Measurements from ENCODE around the gene ETFRF1.
A peak's percentile ranks its signal among the peaks of the same experiment; 100 is the strongest.

The ETFRF1 gene

DNA sequence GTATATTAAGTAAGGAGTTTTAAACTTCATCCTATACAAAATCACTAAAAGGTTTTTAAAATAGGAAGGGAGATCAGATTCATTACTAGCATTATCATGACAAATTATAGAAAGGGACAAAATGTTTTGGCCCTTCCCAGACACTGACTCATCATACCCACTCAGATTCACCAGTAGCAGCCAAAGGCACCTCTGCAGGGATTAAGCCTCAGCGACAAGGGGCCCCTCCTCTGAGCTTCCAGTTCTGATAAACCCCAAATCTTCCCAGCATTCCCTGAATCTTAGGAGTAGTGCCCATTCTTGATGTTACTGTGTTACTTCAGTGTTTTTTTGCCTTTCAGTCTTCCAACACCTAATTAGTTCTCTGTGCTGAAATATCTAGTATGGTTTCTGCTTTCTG is 41.2 kb downstream of the ETFRF1 start:
- no peak for ATAC-seq

DNA sequence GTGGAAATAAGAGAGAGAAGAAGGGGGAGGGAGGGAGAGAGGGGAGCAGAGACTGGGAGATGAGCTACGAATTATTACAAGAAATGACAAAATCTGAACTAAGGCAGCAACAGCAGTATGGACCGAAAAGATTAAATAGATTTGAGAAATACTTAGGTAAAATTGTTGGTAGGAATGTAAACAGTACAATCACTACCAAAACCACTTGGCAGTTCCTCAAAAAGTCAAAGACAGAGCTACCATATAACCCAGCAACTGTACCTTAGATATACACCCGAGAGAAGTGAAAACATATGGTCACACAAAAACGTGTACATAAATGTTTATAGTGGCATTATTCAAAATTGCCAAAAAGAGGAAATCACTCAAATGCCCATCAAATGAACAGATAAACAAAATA is 41.6 kb downstream of the ETFRF1 start:
- no peak for ATAC-seq

DNA sequence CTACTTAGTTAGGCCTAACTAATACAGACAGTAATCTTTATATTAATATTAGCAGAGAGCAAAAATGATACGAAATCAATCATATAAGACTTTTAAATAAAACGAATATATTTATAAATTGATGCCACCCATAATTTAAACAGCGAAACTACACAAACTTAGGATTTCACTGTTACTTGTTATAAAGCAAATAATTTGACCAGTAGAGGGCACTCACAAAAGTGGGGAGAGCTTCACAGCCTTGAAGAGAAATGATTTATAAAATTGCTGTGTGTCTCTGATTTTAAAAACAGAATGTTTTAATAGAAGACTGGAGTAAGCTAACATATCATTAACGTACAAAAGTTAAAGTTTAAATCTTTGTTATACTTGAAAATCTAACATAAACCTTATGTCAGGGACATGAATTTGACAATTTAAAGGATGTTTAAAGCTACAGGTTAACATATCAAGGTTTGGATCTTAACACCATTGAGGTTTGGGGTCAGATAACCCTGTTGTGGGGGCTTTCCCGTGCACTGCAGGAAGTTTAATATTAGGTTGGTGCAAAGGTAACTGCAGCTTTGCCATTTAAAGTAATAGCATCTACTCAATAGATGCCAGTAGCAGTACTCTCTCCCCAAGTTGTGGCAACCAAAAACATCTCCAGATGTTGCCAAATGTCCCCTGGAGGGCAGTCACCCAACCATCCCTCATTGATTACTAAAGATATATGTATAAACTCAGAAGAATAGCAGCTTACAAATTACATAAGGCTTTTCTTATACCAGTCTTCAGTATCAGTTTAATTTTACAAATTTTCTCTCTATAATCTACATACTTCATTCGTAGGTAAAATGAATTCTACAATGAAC is 46.4 kb downstream of the ETFRF1 start:
- peak in 1 of 2 donors; percentile 36 for ATAC-seq

DNA sequence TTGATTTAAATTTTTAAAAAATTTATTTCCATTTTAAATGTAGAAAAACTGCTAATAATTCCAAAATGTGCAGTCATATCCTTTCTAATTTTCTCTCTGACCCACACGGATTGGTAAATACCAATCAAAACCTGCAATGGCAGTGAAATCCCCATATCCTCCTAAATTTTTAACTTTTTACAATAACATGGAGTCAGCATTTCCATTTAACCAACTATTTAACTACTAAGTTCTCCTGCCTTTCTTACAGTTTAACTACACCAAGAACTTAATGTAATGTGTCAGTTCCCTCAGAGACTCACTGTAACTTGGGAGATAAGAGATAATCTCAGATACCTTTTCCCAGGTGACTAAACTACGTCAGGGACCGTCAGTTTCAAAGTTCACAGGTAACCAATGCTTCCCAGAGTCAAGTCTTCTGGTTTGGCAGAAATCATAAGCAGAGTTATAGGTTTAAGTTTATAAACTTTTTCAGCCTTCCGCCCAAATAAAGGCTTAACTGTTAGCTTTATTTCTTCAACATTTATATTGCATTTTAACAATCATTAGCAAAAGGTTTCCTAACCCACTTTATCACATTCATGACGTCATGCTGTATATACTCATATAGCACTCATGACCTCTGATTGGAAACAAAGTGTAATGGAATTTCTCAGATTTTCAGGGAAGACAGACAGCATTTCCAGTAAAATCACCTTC is 48.1 kb downstream of the ETFRF1 start:
- ATAC-seq, result no peak

DNA sequence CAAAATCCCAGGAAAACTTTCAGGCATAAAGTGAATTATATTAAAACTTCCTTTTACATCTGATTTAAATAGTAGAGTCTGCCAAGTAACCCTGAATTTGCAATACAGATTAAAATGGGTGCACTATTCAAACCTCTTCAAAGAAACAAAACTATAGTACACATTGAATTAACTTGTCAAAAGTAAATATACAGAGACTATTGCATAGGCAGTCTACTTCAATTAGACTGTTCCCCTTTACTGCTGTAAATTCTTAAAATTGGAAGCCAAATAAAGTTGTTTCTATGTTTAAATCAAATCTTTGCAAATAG is 48.6 kb downstream of the ETFRF1 start:
- ATAC-seq, result no peak

DNA sequence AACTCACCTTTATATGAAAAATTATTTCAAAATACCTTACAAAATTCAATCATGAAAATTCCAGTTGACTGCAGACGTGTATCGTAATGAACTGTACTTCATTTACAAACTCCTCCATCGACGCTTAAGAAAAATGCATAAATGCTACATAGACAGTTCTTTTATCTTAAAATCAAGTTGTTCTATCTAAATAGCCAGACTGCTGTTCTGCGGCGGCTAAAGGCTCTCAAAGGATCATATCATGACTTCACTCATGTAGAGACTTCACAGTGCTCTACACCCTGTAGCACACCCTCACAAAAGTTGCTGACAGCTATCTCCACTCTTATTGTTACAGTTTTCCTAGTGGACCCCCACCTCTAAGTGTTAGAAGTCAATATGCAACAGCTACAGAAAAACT is 50.5 kb downstream of the ETFRF1 start:
- ATAC-seq, result no peak

DNA sequence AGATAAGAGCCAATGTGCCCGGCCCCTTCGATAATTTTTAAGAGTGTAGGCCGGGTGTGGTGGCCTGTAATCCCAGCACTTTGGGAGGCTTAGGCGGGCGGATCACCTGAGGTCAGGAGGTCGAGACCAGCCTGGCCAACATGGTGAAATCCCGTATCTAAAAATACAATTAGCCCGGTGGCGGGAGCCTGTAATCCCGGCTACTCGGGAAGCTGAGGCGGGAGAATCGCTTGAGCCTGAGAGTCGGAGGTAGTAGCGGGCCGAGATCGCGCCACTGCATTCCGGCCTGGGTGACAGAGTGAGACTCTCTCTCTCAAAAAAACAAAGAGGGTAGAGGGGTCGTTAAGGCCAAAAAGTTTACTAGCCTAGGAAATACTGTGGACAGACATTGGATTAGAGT is 53.1 kb downstream of the ETFRF1 start:
- ATAC-seq, result no peak

DNA sequence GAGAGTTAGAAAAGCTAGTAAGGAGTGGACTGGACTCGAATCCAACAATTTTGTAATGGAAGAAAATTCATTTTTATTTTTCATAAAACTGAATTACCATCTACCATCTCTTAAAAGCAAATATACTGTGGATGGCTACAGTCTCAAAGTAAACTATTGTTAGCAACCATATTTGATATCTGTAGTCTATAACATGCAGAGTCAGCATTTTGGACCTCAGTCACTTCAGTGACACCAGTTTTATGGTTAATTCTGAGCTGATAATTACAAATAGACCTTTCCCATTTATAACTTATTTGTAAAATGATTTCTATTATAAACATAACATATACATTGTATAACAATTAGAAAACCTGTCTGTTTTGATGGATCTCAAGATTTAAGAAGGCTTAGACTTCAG is 53.7 kb downstream of the ETFRF1 start:
- ATAC-seq, result no peak

DNA sequence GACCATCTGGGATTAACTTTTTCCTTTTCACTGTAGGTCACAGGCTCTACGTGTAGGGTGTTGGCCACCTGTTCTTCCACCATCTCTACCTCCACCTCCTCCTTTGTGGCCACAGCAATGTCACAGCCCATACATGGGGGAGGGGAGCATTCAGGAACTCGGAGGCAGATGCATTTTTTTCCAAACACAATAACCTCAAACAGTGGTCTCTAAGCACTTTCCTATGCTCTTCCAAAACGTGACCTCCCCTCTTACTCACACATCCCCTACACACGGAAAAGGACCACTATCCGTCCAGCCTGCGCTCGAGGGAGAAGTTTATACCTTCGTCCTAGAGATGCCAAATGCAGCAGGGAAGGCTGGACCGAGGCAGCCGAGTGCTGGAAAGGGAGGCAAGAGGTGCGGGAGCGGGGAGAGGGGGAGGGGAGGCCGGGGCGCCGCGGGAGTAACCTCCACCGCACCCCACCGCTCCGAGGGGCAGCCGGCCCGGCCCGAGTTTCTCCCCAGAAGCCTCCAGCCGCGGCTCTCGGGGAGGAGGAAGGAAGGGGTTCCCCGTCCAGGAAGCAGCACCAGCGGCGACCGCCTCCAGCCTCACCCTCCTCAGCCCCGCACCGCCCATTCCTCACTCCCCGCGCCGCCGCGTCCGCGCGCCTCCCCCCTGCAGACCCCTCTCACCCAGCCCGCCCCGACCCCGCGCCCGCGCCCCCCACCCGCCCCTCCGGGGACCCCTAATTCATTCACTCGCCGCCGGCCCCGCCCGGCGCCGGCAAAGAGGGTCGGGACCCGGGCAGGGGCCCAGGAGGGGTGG is 55.1 kb downstream of the ETFRF1 start:
- peak; percentile 37 to 57 for ATAC-seq

DNA sequence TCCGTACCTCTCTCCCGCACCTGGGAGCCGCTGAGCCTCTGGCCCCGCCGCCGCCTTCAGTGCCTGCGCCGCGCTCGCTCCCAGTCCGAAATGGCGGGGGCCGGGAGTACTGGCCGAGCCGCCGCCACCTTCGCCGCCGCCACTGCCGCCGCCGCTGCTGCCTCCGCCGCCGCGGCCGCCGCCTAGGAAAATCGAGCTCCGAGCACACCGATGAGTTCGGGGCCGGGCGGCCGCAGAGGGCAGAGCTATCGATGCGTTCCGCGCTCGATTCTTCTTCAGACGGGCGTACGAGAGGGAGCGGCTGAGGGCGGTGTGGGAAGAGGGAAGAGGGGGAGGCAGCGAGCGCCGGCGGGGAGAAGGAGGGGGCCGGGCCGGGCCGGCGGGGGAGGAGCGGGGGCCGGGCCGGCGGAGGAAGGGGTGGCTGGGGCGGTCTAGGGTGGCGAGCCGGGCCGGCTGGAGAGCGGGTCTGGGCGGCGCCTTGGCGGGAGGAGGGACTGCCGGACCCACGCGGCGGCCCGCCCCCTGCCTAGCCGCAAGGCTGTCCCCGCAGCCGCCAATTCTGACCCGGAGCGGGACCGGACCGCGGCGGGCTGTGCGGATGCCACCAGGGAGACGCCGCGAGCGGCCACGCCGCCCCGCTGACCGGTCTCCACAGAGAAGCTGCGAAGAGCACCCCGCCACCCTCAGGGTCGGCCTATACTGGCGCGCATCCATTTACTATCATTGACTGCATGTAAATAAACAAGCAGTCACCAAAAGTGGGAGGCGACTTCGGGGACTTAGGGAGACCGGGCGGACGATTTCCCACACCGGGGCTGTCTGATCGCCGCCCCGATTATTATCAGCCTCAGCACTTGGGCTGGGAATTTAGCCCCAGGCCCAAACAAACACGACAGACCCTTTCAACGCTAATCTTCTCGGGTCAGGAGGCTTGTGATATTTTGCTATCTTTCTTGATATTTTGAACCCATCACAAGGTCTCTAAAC is 56.0 kb downstream of the ETFRF1 start, which contains the start of gene KRAS:
Gene KRAS (minus strand): TSS at position 186 of the 987 bp plus-strand sequence.
- ATAC-seq, result peak; percentile 87 to 89

DNA sequence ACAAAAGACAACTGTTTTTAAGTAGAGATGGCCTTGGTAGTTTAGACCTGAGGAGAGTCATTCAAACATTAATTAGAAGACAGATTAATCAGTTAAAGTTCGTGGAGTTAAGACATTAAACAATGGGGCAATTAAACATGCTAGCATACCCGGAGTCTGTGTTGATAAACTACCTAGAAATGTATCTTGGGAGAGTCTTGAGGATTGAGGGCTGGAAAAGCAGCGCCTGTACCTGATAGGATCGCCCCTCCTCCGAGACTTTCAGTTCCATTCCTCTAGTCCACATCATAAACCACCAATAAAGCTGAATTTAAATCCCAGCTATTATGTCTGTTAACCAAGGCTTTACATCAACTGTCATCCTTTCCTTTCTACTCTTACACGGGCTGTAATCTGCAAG is 56.7 kb downstream of the ETFRF1 start:
- no peak for ATAC-seq

DNA sequence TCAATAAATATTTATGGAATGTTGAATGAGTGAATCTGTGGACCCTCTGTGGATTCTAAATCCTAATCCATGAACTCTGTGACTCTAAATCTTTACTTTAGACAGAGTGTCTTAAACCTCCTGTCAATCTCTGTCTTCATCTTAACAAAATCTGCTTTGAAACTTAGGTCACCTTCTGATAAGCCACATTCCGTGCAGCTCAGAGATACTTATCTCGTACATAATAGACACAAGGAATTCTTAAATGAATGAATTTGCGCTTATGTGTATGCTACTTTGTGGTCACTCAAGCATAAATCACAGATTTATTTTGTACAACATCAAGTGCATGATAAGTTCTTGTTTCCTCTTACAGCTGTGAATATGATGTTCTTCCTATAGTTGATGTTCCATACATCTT is 57.9 kb downstream of the ETFRF1 start:
- no peak for ATAC-seq

DNA sequence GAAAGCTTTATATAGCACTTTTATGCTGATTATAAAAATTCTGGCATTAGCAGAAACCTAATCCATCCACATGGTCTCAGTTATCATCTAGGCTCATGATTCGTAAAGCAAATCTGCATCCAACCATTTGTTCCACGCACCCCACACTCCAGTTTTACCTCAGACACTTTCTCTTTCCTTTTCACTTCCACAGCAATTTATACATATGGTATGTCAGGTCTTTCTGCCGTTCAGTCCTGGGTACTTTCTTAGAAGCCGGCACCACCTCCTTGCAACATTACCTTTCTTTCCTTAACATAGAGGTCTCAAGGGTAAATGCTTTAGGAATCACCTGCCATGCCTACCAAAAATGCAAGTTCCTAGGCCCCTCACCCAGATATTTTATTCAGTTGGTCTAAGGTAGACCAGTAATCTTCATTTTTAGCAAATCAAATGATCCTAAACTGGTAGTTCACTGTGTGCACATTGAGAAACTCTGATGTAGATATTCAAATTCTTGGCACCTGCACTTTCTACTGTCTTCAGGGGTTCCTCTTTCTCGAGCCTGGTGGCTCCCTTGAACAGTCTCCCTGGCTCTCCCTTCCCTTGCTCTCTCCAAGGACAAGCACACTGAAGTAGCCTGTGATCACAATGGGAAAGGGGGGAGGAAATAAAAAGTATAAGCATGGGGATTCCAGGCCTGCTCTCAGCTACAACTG is 58.5 kb downstream of the ETFRF1 start:
- no peak for ATAC-seq

DNA sequence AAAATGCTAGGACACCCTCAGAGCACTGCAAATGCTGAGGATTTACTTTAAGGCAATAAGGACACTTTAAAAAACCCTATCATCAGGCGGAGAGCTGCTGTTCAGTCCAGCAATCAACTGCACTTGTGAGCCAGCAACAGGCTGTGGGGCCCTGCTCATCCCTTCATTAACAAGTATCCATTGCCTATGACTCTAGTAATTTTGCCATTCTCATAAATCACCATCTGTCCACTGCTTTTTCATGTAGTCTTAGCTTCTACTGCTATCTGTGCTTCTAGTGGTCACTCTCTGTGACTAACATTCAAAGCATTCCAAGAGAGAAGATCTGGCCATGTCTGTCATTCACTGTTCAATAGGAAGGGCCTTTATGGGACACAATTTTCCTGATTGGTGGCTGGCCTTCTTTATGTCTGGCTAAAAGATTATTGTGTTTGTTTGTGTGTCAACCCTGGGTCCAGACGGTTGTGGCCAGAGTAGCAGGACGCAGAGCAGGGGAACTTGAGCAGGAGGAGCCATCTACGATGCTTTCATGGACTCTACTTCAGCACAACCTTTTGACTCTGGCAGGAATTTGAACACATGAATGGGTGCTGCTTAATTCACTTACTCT is 59.3 kb downstream of the ETFRF1 start:
- ATAC-seq, result no peak
